Non-pigmented ciliary epithelial cell (primary cell): ENCODE data around the gene COL19A1.

Experiments
- DNase-seq: peaks from one replicate; pipeline ENCODE4 v3.0.0-alpha.2; 2010; ENCODE audit warnings: low read depth

The COL19A1 gene

DNA sequence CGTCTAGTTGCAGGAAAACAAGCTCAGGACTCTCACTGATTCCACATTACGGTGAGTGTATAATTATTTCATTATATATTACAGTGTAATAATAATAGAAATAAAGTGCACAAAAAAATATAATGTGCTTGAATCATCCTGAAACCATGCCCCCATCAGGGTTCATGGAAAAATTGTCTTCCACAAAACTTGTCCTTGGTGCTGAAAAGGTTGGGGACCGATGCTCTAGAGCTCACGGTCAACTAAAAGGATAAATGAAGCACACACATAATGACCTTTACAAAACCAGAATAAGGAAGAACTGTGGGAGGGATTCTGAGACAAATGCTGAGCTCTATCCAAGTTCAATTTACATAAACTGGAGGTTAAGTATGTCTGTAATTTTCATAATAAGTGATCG lies 194.3 kb downstream of the COL19A1 start:
- no peak for DNase-seq

DNA sequence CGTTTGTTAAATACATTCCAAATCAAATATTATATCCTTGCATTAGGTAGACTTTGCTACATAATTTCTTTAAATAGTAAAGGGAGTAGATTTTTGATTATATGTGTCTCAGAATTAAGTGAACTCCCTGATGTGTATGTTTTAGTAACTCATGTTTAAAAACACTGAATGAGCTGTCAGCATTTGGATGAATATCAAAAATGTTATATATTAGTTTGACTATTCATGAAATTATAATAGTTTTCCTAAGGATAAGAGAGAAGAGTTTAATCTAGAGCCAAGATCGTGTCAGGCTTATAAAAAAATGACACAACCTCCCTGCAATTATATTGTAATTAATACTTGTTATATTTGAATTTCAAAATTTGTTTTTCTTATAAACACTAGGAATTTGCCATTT lies 195.2 kb downstream of the COL19A1 start:
- DNase-seq: no peak

DNA sequence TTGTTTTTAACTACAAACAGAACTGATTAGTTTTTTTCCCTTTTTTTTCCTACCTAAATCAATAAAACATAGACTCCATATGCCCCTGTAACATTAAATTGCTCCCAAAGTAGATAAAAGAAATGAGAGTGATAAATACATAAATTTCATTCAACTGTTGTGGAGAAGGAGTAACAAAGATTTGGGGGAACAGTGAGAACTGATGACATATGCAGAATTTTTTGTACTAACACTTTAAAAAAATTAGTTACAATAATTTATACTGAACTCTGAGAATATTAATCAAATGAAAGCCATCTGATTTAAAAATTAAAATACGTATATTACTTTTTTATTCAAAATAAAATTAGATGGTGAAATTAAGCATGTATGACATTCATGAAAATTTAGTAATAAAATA lies 195.7 kb downstream of the COL19A1 start:
- no peak for DNase-seq

DNA sequence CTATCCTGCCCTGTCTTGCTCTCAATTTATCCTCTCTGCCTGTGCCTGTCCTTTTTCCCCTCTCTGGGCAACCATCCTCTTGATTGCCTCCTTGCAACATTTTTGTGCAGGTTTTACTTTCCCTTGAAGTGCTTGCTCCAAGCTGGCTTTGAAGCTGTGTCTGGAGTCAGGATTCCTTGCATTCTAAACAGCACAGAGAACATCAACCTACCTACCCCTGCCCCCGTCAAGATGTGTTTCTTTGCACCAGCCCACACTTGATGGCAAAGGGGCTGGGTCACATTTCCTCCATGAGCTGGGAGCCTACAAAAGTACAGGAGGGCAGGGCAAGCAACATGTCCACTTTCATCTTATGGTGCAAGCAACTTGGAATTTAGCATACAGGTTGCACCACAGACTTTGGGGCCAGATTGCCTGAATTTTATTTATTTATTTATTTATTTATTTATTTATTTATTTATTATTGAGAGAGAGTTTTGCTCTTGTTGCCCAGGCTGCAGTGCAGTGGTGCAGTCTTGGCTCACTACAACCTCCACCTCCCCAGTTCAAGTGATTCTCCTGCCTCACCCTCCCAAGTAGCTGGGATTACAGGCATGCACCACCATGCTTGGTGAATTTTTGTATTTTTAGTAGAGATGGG lies 206.3 kb downstream of the COL19A1 start:
- DNase-seq: no peak

DNA sequence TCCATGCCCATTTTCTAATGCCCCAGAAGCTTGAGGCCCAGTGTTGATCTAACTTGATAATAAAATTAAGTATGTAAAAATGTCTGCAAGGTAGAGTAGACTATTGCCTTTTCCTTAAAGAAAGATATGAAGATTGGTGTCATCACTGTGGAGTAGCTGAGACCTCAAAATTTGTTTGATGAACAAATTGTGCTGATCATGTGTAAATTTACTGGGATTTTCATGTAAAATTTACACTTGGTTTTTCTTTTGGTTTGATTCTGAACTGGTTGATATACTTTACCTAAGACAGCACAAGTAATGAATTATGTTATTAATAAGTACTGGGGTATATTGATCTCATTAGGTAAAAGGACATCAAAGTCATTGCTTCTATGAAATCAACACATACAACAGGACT lies 207.3 kb downstream of the COL19A1 start:
- DNase-seq: no peak

DNA sequence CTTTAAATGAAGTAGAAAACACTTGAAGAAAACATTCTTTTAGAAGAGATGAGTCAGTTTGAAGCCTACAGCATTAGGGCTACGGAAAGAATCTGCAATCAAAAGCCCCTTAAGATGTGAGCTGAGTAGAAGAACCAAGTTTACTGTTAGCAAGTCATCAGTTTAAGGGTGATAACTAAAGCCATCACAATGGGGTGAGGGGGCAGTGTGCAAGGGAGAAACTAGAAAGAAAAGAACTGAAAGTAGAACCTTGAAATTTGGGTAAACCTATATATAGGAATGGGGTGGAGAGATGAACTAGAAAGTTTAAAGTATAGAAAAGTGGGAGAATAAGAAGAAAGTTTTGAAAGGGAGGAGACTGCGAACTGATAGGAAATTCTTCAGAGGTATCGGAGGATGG lies 212.9 kb downstream of the COL19A1 start:
- no peak for DNase-seq

DNA sequence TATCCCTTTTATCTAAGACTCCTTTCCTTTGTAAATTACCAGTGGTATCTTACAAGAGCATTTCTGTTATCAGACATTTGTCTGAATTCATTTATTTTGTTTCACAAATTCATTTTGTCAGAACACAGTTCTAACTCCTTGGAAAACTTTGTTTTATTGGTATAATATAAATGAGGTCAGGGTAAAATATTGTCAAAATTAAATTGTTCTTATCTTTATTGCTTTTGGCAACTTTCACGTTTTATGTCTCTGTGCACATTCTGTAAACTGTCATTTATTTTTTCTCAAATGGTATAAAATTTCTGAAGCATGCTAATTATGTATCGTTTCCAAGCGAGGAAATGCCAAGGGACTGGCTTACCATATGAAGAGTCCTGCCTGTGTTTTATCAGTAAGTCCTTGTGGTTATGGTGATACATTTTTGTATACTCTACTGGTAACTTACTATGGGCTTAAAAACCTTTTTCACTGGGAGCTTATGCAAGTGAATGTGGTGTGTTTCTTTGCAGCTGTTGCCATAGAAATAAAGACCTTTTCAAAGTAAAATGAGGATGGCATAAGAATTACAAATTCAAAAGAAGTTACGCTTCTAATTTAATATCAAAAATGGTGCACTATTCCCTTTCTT lies 214.2 kb downstream of the COL19A1 start:
- no peak for DNase-seq

DNA sequence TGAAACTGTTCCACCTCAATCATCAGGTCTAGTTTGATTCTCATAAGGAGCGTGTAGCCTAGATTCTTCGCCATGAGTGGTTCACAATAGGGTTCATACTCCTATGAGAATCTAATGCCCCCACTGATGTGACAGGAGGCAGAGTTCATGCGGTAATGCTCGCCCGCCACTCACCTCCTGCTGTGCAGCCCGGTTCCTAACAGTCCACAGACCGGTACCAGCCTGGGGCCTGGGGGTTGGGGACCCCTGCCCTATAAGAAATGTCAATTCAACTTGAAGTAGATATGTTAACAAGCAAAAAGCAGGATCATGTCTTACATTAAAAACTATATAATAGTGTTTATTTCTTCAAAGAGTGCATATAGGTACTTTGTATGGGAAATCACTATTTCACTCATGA lies 216.5 kb downstream of the COL19A1 start:
- no peak for DNase-seq

DNA sequence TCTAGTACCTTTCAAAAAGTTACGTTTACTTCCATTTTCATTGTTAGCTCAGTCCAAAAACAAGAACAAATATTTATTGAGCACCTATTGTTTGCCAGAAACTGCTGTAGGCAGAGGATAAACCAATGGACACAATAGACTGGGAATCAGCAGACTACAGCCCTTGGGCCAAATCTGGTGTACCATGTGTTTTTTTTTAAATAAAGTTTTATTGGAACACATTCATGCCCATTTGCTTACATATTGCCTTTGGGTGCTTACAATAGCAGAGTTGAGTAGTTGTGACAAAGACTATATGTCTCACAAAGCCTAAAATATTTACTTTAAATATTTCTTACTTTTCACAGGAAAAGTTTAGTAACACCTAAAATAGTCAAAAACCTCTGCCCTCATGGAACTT lies 220.4 kb downstream of the COL19A1 start:
- no peak for DNase-seq

DNA sequence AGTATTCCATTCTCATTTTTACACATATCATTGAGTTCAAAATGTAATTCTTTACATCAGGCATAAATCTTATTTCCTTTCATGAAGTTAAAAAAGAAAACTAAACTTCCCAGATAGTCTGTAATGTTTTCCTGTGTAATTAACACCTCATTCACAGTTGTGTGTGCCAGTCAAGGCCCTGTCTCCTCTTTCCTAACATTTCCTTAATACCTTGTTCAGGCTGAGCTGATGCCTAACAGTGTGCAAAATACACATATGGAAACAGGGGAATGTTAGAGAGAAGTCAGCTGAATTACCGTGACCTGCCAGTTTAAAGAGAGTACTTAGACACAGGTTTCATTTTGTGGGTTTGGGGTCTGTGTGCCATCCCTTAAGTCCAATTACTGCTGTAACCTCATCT lies 227.8 kb downstream of the COL19A1 start:
- no peak for DNase-seq

DNA sequence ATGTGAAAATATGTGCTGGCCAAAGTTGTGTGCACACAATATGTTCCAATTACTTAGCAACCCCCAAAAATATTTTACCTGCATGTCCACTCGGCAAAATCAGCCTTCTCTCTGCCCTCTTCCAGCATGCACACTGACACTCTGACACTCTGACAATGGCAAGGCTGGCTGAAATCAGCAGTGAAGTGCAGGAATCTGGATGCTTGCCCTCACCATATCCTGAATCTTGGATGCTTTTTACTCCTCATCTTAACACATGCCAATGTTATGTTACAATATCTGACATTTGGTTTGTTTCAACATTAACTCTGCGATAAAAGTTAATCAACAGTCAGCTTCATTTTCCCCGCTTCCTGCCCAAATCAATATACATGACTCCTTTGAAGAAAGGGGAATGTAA lies 233.4 kb downstream of the COL19A1 start:
- no peak for DNase-seq

DNA sequence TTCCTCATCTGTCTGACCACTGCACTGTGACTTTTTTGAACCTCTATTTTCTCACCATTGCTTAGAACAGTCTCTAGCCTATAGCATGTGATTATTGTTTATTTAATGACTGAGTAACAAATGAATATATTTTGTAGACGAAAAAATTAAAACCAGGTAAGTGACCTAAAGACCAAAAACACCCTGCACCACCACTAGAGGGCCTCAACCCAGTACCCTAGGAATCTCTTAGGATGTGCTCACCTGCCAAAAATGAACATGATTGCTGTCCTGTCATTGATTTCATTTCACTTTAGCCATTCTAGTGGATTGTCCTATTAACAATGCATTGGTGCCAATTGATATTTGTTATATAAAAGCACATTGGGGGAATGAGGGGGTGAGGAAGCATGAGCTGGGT lies 237.4 kb downstream of the COL19A1 start:
- no peak for DNase-seq

DNA sequence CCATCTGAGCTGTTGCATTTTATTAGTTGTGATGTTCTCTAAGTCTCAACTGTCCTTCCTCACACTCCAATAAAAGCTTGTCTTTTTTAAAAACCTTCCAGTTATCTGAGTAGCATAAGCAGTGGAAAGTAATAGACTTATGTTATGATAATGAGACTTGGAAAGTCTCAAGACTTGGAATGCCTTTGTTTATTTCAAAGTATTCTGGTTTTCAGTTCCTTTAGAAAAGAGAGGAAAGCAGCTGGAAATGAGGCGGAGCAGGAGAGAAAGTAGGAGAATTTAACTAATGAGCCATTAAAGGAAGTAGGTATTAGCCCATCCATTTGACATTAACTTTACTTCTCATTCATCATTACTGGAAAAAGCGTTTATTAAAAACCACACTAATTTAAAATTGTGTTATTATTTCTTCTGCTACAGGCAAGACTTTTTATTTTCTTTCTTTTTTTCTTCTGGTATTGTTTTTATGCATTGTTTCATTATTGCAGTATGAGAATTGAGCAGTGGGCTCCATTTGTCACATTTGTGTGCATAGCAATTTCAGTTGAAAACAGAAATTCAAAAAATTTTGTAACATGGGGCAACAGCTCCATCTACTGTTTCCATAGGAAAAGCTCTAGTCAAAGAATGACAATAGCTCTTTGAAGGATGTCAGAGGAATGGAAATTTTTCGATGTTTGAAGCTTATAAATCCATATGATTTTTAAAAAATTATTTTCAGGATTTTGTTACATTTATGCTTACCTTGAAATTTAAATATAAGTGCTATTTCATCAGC lies 241.7 kb downstream of the COL19A1 start:
- no peak for DNase-seq

DNA sequence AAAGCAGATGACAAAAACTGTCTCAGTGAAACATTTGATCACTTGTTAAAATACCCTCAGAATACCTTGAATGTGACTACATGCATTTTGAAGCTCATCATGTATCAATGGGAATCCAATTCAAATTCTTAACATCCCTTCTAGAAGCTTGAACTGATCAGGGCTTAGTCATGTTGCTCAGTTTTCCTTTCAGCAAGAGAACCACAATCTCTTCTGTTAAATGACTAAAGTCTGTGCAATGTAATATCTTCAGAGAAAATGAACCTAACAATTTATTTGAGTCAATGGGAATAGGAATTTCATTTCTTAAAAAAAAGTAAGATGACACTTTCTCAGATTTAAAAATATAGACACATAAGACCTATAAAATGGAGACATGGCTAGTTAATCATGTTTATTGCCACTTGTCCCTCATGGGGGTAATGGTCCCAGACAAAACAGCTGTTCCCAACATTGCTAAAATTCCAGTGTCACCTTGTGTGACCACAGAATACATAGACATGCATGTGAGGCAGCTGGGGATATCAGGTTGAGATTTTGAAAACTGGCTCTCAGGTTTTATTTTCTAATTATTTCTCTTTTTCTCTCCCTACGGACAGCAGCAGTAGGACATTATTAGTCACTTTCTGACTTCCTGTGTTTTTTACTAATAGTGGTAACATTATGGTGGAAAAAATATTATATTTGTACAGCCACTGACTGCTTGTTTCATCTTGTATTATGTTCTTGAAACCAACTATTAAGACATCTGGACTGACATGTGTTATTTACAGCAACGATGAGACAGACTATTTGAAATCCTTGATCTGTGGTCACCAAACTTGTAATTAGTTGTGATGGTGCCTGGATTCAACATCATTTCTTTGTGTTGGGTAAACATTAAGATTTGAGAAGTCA lies 244.0 kb downstream of the COL19A1 start:
- DNase-seq: no peak

DNA sequence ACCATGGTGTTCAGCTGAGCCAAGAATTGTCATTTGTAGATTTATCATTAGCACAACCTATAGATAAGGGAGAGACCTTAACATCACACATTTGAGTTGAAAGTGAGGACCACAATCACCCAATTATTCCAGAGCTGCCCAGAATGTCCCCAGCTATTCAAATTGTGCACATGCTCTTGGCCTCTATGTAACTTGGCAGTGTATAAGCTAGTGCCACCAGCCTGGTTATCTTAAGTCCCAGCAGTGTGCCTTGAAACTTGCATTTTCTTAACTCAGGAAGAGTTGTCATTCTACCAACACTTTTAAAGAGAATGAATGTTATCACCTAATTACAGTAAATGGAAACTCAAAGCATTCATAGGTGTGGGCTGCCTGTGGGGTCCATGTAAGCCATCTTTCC lies 245.4 kb downstream of the COL19A1 start:
- no peak for DNase-seq

DNA sequence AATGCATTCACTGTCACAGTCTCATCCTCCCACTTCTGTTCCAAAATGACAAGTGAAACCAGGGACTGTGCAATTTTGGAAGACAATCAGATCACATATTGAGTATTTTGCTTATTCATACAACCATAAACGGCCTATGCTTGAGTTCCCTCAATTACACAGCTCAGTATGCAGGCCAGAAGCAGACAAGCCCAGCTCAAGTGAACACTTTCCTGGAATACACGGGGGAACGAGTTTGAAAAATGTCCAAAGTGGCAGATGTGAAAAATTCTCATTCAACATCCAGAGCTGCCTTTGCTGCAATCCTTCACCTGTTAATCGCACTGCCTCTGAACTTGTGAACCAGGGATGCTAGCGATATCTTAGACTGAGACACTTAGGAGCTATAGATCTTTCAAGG lies 246.4 kb downstream of the COL19A1 start:
- no peak for DNase-seq

DNA sequence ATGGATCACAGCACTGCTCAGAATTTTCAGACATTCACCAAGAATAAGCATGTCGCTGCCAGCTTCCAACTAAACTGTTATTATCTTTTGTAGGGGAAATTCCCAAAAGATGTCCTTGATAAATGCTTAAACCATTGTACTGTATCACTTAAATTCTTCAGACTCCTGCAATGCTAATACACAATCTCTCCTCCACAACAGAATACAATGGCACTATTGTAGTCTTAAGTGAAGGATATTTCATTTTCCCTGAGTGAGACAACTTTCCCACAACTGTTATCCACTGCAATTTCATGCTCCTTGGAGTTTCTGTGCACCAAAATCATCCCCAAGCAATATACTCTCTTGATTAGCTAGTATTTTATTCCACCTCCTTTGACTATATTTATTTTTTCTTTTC lies 246.8 kb downstream of the COL19A1 start:
- DNase-seq: no peak

DNA sequence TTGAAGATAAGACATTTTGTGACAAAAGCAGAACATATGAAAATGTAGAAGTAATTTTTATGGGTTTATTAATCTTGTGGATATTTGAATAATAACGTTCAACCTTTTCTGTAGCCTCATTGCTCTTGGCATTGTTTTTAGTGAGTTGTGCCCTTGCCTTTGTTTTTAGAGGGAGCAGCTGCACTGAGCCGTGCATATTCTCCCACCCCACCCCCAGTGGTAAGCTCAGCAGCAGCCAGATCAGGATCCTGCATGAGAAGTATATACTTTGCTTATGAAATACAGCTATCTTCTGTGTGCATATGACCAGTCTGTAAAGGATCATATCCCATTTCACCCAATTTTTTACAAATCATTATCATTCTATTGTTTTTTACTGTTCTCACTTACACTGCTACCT lies 252.3 kb downstream of the COL19A1 start:
- DNase-seq: no peak

DNA sequence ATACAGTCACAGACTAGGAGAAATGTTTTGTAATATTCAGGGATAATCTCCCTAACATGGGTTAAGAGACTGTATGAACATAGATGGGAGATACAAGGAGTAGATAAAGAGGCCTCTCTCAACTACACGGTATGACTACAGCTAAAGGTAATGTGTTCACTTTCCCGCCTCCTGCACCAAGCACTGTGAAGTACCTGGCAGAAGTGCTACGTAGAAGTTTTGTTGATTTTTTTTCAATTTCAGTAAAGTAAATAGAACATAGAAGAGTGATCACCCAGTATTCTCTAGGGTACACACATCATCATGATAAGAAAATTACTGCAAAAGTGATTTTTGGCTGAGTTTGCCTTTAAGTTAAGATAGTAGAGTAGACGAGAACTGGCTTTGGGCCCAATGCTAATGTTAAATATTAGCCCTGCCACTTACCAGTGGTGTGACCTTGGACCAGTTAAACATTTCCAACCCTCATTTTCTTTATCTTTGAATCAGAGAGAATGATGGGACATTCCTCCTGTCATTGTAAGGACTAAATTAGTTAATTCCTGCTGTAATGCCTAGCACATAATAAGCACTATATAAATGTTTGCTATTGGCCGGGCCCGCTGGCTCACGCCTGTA lies 253.0 kb downstream of the COL19A1 start:
- no peak for DNase-seq

DNA sequence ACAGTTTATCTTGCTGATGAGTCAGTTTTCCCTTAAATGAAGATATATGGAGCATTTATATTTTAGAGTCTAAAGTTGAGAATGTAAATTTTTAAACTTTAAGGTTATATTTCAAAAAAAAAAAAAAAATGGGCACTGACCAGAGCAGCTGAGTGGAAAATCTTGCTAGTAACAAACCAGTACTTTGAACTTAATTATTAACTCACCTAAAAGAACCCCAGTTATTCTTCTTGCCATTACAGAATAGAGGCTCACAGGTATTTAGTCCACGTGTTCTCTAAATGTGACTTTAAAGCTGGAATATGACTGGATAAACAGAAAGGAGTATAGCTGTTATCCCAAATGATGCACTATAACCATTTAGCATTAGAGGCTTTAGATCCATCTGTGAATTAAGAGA lies 258.1 kb downstream of the COL19A1 start:
- DNase-seq: no peak

DNA sequence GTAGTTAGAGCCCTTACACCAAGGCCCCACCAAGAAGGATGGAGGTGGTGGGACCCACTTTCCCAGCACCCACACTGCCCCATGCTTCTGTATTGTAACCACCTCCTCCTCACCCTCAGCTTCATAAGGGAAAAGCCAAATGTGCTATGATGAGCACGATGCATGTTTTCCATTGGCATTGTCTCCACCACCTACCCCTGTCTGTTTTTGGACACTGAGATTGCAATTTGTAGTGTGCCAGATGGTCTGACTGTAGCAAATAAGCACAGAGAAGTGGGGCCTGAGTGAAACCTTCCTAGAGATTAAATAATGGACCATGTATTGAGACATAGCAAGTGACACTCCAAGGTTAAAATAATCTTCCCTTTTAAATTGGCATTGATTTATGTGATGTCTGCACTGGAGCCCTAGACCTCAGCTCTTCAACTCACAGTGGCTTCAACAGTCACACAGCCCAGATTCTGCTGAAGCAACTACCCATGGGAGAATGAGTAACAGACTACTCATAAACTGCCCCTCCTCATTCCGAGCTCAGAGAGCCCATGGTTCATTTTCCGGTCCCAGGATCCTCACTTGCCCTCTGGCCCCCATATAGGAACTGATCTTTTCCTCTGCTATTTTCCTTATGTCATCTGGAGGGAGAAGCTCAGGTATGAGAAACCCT lies 258.7 kb downstream of the COL19A1 start:
- DNase-seq: no peak

DNA sequence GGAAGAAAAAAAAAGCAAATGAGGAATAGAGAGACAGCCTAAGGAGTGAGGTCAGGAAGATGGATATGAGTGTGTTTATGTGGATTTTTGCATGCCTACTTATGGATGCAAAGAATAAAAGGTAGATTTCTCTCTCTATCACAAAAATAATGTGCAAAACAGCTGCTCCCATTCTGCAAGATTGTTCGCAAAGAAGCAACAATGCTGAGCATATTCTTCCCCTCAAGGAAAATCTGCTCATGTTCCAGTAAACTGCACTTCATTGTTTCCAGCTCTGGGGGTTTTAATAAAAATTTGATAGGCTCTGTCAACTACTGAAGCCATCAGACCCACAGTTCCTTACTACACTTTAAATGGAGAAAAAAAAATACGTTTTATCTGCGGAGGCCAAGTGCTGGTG lies 259.2 kb downstream of the COL19A1 start:
- DNase-seq: no peak
